ENCODE measurements around the gene TMEM108. TPM values are rescaled to one million over a fixed set of nuclear protein-coding genes. Genes with fewer than 3 reads are reported as not detected.
A peak's percentile ranks its signal among the peaks of the same experiment; 100 is the strongest.

TMEM108 gene
- total and polyA plus RNA-seq, 3 experiments from 2014 or later, result not detected

DNA sequence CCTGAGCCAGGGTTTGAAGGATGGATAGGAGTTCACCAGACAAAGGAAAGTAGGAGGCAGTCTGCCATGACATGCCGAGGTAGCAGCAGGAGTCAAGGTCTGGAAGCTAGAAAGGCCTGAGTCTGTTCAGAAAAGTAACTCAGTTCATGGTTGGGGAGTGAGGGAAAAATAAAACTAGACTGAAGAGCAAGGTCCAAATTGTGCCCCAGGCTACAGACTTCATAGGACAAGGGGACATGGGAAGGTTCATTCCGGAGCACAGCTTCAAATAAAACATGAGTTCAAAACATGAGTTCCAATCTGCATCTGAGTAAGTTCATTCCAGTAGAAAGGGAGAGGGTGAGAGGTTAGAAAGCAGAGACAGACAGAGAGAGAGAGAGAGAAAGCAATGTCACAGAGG is 401.4 kb downstream of the TMEM108 start:
- peaks cover 13% of the 10 kb centered on the region for H3K4me1 ChIP-seq (ENCODE audit: insufficient read depth, low read length)
- no peak overlapping the region for H3K4me3 ChIP-seq (ENCODE audit: low read length)
- ChIA-PET POLR2A (no interaction called here), CTCF (no interaction called here)
- H3K27me3 ChIP-seq (ENCODE audit: insufficient read depth, low read length, poor library complexity, severe bottlenecking), result no peaks in the 10 kb centered on the region
- Mint-ChIP-seq H3K27me3 (no peaks in the 10 kb centered on the region), H3K4me1 (peaks cover 22 to 31% (median 26%) of the 10 kb centered on the region in 3 donors), H3K9me3 (peaks cover 0 to 5% (median 4%) of the 10 kb centered on the region in 5 donors), H3K27ac (peak overlapping the region in 3 of 8 donors; percentile 18 to 71 (median 36)), H3K4me3 (no peak overlapping the region), H3K36me3 (peaks cover 3 to 17% (median 3%) of the 10 kb centered on the region in 3 donors)
- no peak for DNase-seq
- H3K9me3 ChIP-seq (ENCODE audit: low read length), result no peaks in the 10 kb centered on the region
- H3K36me3 ChIP-seq (ENCODE audit: insufficient read depth, low read length), result no peaks in the 10 kb centered on the region
- no peak overlapping the region for H3K27ac ChIP-seq (ENCODE audit: low read depth, low read length)

DNA sequence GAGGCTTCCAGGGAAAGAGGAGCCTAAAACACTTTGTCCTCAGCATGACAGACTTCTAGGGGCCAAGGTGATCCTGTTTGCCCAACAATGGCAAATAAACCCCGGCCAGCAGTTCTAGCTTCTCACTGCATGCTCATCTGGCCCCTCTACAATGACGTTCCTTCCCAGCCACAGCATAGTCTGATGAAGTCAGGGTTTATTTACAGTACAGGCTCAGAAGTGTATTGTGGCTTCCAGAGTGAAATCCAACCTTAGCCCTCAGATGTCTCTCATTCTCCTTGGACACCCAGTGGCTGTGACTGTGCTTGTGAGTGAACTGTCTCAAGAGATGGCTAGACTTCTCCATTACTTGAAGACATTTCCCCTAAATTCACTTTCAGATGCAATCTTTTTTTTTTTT is 402.5 kb downstream of the TMEM108 start:
- DNase-seq, result no peak
- no peaks in the 10 kb centered on the region for H3K9me3 ChIP-seq (ENCODE audit: low read length)
- peaks cover 22 to 31% (median 26%) of the 10 kb centered on the region in 3 donors for H3K4me1 Mint-ChIP-seq
- peaks cover 3 to 17% (median 3%) of the 10 kb centered on the region in 3 donors for H3K36me3 Mint-ChIP-seq
- H3K27ac ChIP-seq (ENCODE audit: low read depth, low read length), result no peak overlapping the region
- POLR2A ChIA-PET, result interaction anchor here (0.6 to 1.4 kb wide), 2 partner anchors 133 to 146 kb away, joined by 3 to 6 read pairs; partner anchors contain the start of gene CDV3
- CTCF ChIA-PET, result interaction anchor here (2.1 kb wide), 1 partner anchor 11 kb away, joined by 4 read pairs; no protein-coding TSS in a partner anchor
- no peak overlapping the region for H3K27ac Mint-ChIP-seq
- H3K4me3 Mint-ChIP-seq, result no peak overlapping the region
- no peaks in the 10 kb centered on the region for H3K36me3 ChIP-seq (ENCODE audit: insufficient read depth, low read length)
- no peaks in the 10 kb centered on the region for H3K27me3 Mint-ChIP-seq
- H3K4me3 ChIP-seq (ENCODE audit: low read length), result no peak overlapping the region
- peaks cover 13% of the 10 kb centered on the region for H3K4me1 ChIP-seq (ENCODE audit: insufficient read depth, low read length)
- peaks cover 0 to 5% (median 4%) of the 10 kb centered on the region in 5 donors for H3K9me3 Mint-ChIP-seq
- no peaks in the 10 kb centered on the region for H3K27me3 ChIP-seq (ENCODE audit: insufficient read depth, low read length, poor library complexity, severe bottlenecking)

DNA sequence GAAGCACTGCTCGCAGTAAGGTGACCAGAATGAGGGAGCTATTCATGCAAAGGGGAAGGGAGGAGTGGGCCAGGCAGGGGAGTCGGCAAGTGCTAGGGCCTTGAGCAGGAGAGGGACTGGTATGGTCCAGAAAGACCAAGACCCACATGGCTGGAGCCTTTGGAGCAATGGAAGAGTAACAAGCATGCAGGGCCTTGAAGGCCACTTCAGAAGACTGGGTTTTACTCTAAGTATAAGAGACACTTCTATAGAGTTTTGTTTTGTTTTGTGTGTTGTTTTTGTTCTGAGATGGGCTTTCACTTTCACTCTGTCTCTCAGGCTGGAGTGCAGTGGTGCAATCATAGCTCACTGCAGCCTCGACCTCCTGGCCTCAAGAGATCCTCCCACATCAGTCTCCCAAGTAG is 403.7 kb downstream of the TMEM108 start:
- H3K4me3 Mint-ChIP-seq, result peak overlapping the region; percentile 77 to 91 (median 85)
- ChIA-PET CTCF (interaction anchor here (1.3 to 2.1 kb wide), 2 partner anchors 9 to 715 kb away, joined by 3 to 4 read pairs; no protein-coding TSS in a partner anchor), POLR2A (interaction anchor here (1.4 kb wide), 1 partner anchor 131 kb away, joined by 6 read pairs; the partner anchor contains the start of gene CDV3)
- H3K36me3 Mint-ChIP-seq, result peaks cover 3 to 17% (median 3%) of the 10 kb centered on the region in 3 donors
- no peaks in the 10 kb centered on the region for H3K9me3 ChIP-seq (ENCODE audit: low read length)
- peaks cover 13% of the 10 kb centered on the region for H3K4me1 ChIP-seq (ENCODE audit: insufficient read depth, low read length)
- peak in 1 of 5 donors; percentile 8 for DNase-seq
- peak overlapping the region; percentile 77 to 98 (median 93) for H3K27ac Mint-ChIP-seq
- H3K9me3 Mint-ChIP-seq, result peaks cover 0 to 5% (median 4%) of the 10 kb centered on the region in 5 donors
- peaks cover 22 to 31% (median 26%) of the 10 kb centered on the region in 3 donors for H3K4me1 Mint-ChIP-seq
- no peaks in the 10 kb centered on the region for H3K36me3 ChIP-seq (ENCODE audit: insufficient read depth, low read length)
- H3K4me3 ChIP-seq (ENCODE audit: low read length), result peak overlapping the region; percentile 23
- H3K27me3 Mint-ChIP-seq, result no peaks in the 10 kb centered on the region
- no peaks in the 10 kb centered on the region for H3K27me3 ChIP-seq (ENCODE audit: insufficient read depth, low read length, poor library complexity, severe bottlenecking)
- H3K27ac ChIP-seq (ENCODE audit: low read depth, low read length), result peak overlapping the region; percentile 36

DNA sequence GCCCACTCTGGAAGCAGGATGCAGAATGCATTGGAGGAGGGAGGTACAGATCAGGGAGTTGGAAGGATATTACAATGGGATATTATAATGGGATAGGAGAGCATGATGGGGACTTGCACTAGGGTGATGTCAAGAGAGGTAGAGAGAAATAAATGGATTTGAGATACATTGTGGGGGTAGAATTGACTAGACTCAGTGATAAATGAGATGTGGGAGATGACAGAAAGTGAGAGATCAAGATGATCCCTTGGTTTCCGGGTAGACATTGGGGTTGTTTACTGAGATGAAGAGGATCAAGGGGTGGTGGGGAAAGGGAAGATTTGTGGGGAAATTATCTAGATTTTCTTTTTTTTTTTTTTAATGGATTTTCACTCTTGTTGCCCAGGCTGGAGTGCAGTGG is 404.3 kb downstream of the TMEM108 start:
- Mint-ChIP-seq H3K9me3 (peaks cover 0 to 5% (median 4%) of the 10 kb centered on the region in 5 donors), H3K36me3 (peaks cover 3 to 17% (median 3%) of the 10 kb centered on the region in 3 donors), H3K27ac (peak overlapping the region; percentile 75 to 96 (median 92)), H3K27me3 (no peaks in the 10 kb centered on the region), H3K4me3 (peak overlapping the region in 6 of 7 donors; percentile 82 to 91 (median 85)), H3K4me1 (peaks cover 22 to 31% (median 26%) of the 10 kb centered on the region in 3 donors)
- ChIA-PET POLR2A (interaction anchor here (1.6 kb wide), 1 partner anchor 131 kb away, joined by 4 read pairs; the partner anchor contains the start of gene CDV3), CTCF (interaction anchor here (1.1 to 2.1 kb wide), 3 partner anchors 9 to 716 kb away, joined by 3 to 4 read pairs (median 3); no protein-coding TSS in a partner anchor)
- Histone ChIP-seq H3K4me3 (ENCODE audit: low read length) (peak overlapping the region; percentile 23), H3K4me1 (ENCODE audit: insufficient read depth, low read length) (peaks cover 13% of the 10 kb centered on the region), H3K27ac (ENCODE audit: low read depth, low read length) (no peak overlapping the region), H3K27me3 (ENCODE audit: insufficient read depth, low read length, poor library complexity, severe bottlenecking) (no peaks in the 10 kb centered on the region), H3K9me3 (ENCODE audit: low read length) (no peaks in the 10 kb centered on the region), H3K36me3 (ENCODE audit: insufficient read depth, low read length) (no peaks in the 10 kb centered on the region)
- no peak for DNase-seq

DNA sequence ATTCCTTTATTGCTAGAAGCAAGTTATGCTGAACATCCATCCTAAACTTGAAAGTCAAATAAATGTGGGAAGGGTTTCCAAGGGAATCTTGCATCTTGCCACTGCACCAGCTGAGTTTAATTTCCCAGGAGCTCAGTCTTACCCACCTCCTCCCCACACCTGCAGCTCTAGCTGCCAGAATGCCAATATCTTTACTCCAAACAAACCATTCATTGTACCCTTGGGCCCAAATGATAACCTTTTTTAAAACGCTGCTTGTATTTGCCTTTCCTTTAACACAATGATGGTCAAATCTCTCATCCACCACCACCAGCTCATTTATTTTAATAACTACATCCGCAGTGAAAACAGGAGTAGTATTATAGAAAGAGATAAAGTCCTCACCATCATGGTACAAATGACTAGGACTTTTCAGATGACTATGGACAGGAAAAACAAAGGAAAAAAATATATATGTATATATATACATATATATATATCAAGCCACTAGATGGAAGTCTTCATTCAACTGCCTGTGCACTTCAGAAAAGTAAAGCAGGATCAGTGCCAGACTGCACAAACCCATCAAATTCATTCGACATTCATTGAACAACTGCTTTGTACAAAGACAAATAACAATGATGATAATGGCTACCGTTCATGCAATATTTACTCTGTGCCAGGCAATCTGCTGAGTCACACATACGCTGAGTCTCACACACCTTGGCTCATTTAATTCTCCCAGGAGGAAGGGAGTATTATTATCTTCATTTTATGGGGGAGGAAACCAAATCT is 405.6 kb downstream of the TMEM108 start:
- ChIA-PET POLR2A (interaction anchor here (1.6 kb wide), 1 partner anchor 130 kb away, joined by 4 read pairs; the partner anchor contains the start of gene CDV3), CTCF (interaction anchor here (0.9 to 2.2 kb wide), 3 partner anchors 20 to 131 kb away, joined by 3 to 9 read pairs (median 5); no protein-coding TSS in a partner anchor)
- H3K4me1 Mint-ChIP-seq, result peaks cover 29 to 42% (median 37%) of the 10 kb centered on the region in 3 donors
- peak overlapping the region in 6 of 8 donors; percentile 1 to 83 (median 40) for H3K27ac Mint-ChIP-seq
- Histone ChIP-seq H3K27me3 (ENCODE audit: insufficient read depth, low read length, poor library complexity, severe bottlenecking) (no peaks in the 10 kb centered on the region), H3K27ac (ENCODE audit: low read depth, low read length) (no peak overlapping the region), H3K9me3 (ENCODE audit: low read length) (no peaks in the 10 kb centered on the region), H3K4me3 (ENCODE audit: low read length) (no peak overlapping the region), H3K4me1 (ENCODE audit: insufficient read depth, low read length) (peaks cover 22% of the 10 kb centered on the region), H3K36me3 (ENCODE audit: insufficient read depth, low read length) (no peaks in the 10 kb centered on the region)
- H3K4me3 Mint-ChIP-seq, result peak overlapping the region in 2 of 7 donors; percentile 0 to 14
- no peak for DNase-seq
- no peaks in the 10 kb centered on the region for H3K27me3 Mint-ChIP-seq
- H3K9me3 Mint-ChIP-seq, result peaks cover 0 to 5% (median 4%) of the 10 kb centered on the region in 5 donors
- H3K36me3 Mint-ChIP-seq, result peaks cover 3 to 17% (median 3%) of the 10 kb centered on the region in 3 donors

DNA sequence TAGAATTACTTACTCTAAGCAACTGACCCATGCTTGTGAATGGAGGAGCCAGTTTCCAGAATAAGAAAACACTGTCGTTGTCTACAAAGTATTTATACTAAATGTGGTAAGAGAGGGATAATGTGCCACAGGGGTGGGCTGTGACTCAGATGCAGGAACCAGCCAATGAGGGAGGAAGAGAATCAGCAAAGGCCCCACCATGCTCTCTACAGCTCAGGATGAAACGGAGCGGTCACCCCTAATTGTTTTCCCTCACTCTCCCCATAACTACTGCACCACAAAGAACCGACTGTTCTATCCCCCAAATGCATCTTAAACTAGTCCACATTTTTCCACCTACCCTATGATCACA is 406.2 kb downstream of the TMEM108 start:
- Mint-ChIP-seq H3K4me1 (peaks cover 35 to 48% (median 43%) of the 10 kb centered on the region in 3 donors), H3K4me3 (no peak overlapping the region), H3K27me3 (no peaks in the 10 kb centered on the region), H3K36me3 (peaks cover 1 to 13% (median 3%) of the 10 kb centered on the region in 3 donors), H3K27ac (peak overlapping the region in 1 of 8 donors; percentile 42), H3K9me3 (peaks cover 0 to 5% (median 4%) of the 10 kb centered on the region in 5 donors)
- Histone ChIP-seq H3K36me3 (ENCODE audit: insufficient read depth, low read length) (no peaks in the 10 kb centered on the region), H3K27me3 (ENCODE audit: insufficient read depth, low read length, poor library complexity, severe bottlenecking) (no peaks in the 10 kb centered on the region), H3K27ac (ENCODE audit: low read depth, low read length) (no peak overlapping the region), H3K4me3 (ENCODE audit: low read length) (no peak overlapping the region), H3K4me1 (ENCODE audit: insufficient read depth, low read length) (peaks cover 22% of the 10 kb centered on the region), H3K9me3 (ENCODE audit: low read length) (no peaks in the 10 kb centered on the region)
- DNase-seq, result no peak
- ChIA-PET POLR2A (no interaction called here), CTCF (interaction anchor here (0.9 to 2.2 kb wide), 2 partner anchors 20 to 44 kb away, joined by 5 to 9 read pairs; no protein-coding TSS in a partner anchor)

DNA sequence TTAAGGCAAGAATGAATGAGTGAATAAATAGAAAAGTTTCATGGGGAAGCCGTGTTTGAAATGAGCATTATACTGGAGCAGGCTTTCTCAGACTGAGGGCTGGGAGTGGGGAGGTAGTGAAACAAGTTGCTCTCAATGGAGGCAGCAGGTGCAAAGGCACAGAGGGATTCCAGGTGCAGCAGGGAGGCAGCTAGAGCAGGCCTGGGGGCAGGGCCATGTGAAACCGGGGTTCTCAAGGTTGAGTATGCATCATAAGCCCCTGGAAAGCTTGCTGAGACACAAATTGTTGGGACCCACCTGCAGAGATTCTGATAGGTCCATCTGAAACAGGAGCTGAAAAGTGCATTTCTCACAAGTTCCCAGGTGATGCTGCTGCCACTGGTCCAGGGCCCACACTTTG is 406.9 kb downstream of the TMEM108 start:
- ChIA-PET CTCF (interaction anchor here (0.6 to 2.2 kb wide), 2 partner anchors 12 to 43 kb away, joined by 3 to 9 read pairs; no protein-coding TSS in a partner anchor), POLR2A (no interaction called here)
- Histone ChIP-seq H3K9me3 (ENCODE audit: low read length) (no peaks in the 10 kb centered on the region), H3K4me1 (ENCODE audit: insufficient read depth, low read length) (peaks cover 22% of the 10 kb centered on the region), H3K27me3 (ENCODE audit: insufficient read depth, low read length, poor library complexity, severe bottlenecking) (no peaks in the 10 kb centered on the region), H3K4me3 (ENCODE audit: low read length) (no peak overlapping the region), H3K36me3 (ENCODE audit: insufficient read depth, low read length) (no peaks in the 10 kb centered on the region), H3K27ac (ENCODE audit: low read depth, low read length) (no peak overlapping the region)
- peak overlapping the region in 1 of 8 donors; percentile 42 for H3K27ac Mint-ChIP-seq
- H3K4me3 Mint-ChIP-seq, result no peak overlapping the region
- peaks cover 0 to 2% (median 0%) of the 10 kb centered on the region in 5 donors for H3K9me3 Mint-ChIP-seq
- no peaks in the 10 kb centered on the region for H3K27me3 Mint-ChIP-seq
- peaks cover 35 to 55% (median 50%) of the 10 kb centered on the region in 3 donors for H3K4me1 Mint-ChIP-seq
- H3K36me3 Mint-ChIP-seq, result peaks cover 2 to 7% (median 2%) of the 10 kb centered on the region in 3 donors
- no peak for DNase-seq
